Retinal pigment epithelial cell (primary cell): ENCODE measurements around the gene CFAP210.

Experiments used
- DNase-seq: peaks from one replicate; pipeline ENCODE4 v3.0.0-alpha.2; 2010; ENCODE audit warnings: low read depth
- H3K4me3 ChIP-seq: 2 replicates; pipeline ENCODE4 v1.5.1; 2011; ENCODE audit warnings: mild to moderate bottlenecking, low read length, control low read depth, moderate library complexity
- CTCF ChIP-seq: conservative IDR thresholded peaks from 2 replicates; pipeline ENCODE4 v1.5.1; 2011; ENCODE audit warnings: low read depth, low read length, control low read depth, inconsistent platforms

Gene CFAP210

GRCh38 chr2:169684135-169684565, 10.1 kb downstream of the CFAP210 start:
- no peak overlapping the region for H3K4me3 ChIP-seq
- TF ChIP-seq CTCF: no peak
- DNase-seq: no peak

GRCh38 chr2:169683425-169684134, 10.6 kb downstream of the CFAP210 start:
- no peak for TF ChIP-seq CTCF
- no peak overlapping the region for H3K4me3 ChIP-seq
- DNase-seq: no peak

- no peak for TF ChIP-seq CTCF
- DNase-seq: no peak
- H3K4me3 ChIP-seq: no peak overlapping the region
These were observed 11.2 kb downstream of the CFAP210 start for GRCh38 chr2:169683054-169683424.

DNA sequence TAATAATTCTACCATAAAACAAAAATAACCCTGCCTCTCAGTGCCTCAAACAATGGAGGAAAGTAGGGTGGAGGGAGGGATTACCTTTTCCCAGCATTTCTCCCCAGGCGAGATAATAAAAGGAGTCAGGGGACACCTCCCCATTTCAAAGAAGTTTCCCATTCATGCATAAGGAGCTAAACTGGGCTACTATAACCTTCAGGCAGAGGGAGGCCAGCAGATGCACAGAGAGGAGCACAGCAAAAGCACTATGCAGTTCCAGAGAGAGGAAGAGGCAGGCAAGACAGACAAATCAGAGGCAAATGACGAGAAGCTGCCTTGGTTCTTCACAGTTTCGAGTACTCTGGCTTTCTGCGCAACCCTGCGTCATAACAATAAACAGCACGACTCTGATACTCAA, 17.4 kb downstream of the CFAP210 start:
- TF ChIP-seq CTCF: no peak
- no peak for DNase-seq
- H3K4me3 ChIP-seq: no peak overlapping the region

- no peak for DNase-seq
- no peak overlapping the region for H3K4me3 ChIP-seq
- no peak for TF ChIP-seq CTCF
These were observed 17.8 kb downstream of the CFAP210 start for GRCh38 chr2:169676357-169676756.

- H3K4me3 ChIP-seq: no peak overlapping the region
- TF ChIP-seq CTCF: no peak
- no peak for DNase-seq
These were observed 20.3 kb downstream of the CFAP210 start for GRCh38 chr2:169673921-169674320.

GRCh38 chr2:169673106-169673505, 21.1 kb downstream of the CFAP210 start:
- TF ChIP-seq CTCF: no peak
- no peak for DNase-seq
- no peak overlapping the region for H3K4me3 ChIP-seq
